Myocyte (in vitro differentiated cells): ENCODE data around the gene CCDC12. TPM values are rescaled to one million over a fixed set of nuclear protein-coding genes. Genes with fewer than 3 reads are reported as not detected.
A peak's percentile ranks its signal among the peaks of the same experiment; 100 is the strongest.
"Not testable (repeated sequence)": the region's sequence is repeated elsewhere in the genome, so short reads cannot be mapped to it uniquely, and the experiment has no call there.

Experiments used
- DNase-seq: peaks from one replicate; pipeline ENCODE4 v3.0.0-alpha.2; 2012; ENCODE audit warnings: low read depth
- total RNA-seq: library from RNA; depleted of rRNA; stranded (reverse); fragments of >200 nt; gene quantifications from 2 replicates; pipeline ENCODE4 v1.2.3, GENCODE V29; 2014

The CCDC12 gene
- total RNA-seq, 1 donor from 2014 or later: 22.6 TPM

- DNase-seq: no peak
These were observed 5.5 kb upstream of the CCDC12 start for GRCh38 chr3:46981932-46982471.

- DNase-seq: no peak
These were observed 3.5 kb upstream of the CCDC12 start for GRCh38 chr3:46979958-46980497.

GRCh38 chr3:46978985-46979944, 2.7 kb upstream of the CCDC12 start, which contains the start of gene NBEAL2:
Gene NBEAL2, plus strand, starts transcription at chr3:46979666. Its CDS starts 196 bp downstream, at chr3:46979862.
- DNase-seq: peak; percentile 92

- no peak for DNase-seq
These were observed 1.8 kb upstream of the CCDC12 start for GRCh38 chr3:46978381-46978780.

- no peak for DNase-seq
These were observed 1.3 kb upstream of the CCDC12 start for GRCh38 chr3:46977811-46978195.

- no peak for DNase-seq
These were observed 1.9 kb downstream of the CCDC12 start for GRCh38 chr3:46974421-46975171.

GRCh38 chr3:46972396-46972795, 4.1 kb downstream of the CCDC12 start:
- DNase-seq: no peak

- no peak for DNase-seq
These were observed 4.8 kb downstream of the CCDC12 start for GRCh38 chr3:46971742-46972141.

GRCh38 chr3:46971151-46971550, 5.4 kb downstream of the CCDC12 start:
- DNase-seq: no peak

- DNase-seq: peak; percentile 40
These were observed 6.0 kb downstream of the CCDC12 start for GRCh38 chr3:46970391-46971091.

- DNase-seq: no peak
These were observed 7.6 kb downstream of the CCDC12 start for GRCh38 chr3:46968783-46969428.

- DNase-seq: no peak
These were observed 9.7 kb downstream of the CCDC12 start for GRCh38 chr3:46966811-46967210.

GRCh38 chr3:46965151-46965550, 11.4 kb downstream of the CCDC12 start:
- no peak for DNase-seq

- not testable (repeated sequence) for DNase-seq
These were observed 12.4 kb downstream of the CCDC12 start for GRCh38 chr3:46964038-46964590.

- DNase-seq: no peak
These were observed 13.6 kb downstream of the CCDC12 start for GRCh38 chr3:46962990-46963389.

- DNase-seq: no peak
These were observed 14.1 kb downstream of the CCDC12 start for GRCh38 chr3:46962427-46962826.

GRCh38 chr3:46960835-46961234, 15.7 kb downstream of the CCDC12 start:
- DNase-seq: no peak

- DNase-seq: no peak
These were observed 16.4 kb downstream of the CCDC12 start for GRCh38 chr3:46960081-46960701.

GRCh38 chr3:46959161-46959511, 17.4 kb downstream of the CCDC12 start:
- DNase-seq: no peak
